HepG2 (cell line): ENCODE results near the gene CRLF1. TPM values are rescaled to one million over a fixed set of nuclear protein-coding genes. Genes with fewer than 3 reads are reported as not detected.
A peak's percentile ranks its signal among the peaks of the same experiment; 100 is the strongest.

Source experiments
- AGO2 ChIP-seq: fragments of 200-400 bp; formaldehyde crosslinking; optimal IDR thresholded peaks from 2 replicates; pipeline ENCODE3; 2017; ENCODE audit warnings: mild to moderate bottlenecking, low read depth, low read length, moderate library complexity
- CAMTA2 ChIP-seq: sonication (generic); formaldehyde crosslinking; IDR thresholded peaks from 2 replicates; pipeline ENCODE4 v1.4.0; 2020; ENCODE audit warnings: mild to moderate bottlenecking, missing genetic modification reagents, borderline replicate concordance
- EHMT2 ChIP-seq: fragments of 200-600 bp; sonication (generic); IDR thresholded peaks from 2 replicates; pipeline ENCODE4 v1.7.0; 2017; ENCODE audit warnings: antibody characterized with exemption, low read depth, low read length, borderline replicate concordance
- HDAC6 ChIP-seq: fragments of 200-600 bp; sonication (generic); IDR thresholded peaks from 2 replicates; pipeline ENCODE4 v1.7.0; 2017; ENCODE audit warnings: mild to moderate bottlenecking, antibody characterized with exemption, low read length, low read depth
- HMGXB4 ChIP-seq, 2 experiments: sonication (generic) in 1 of 2; formaldehyde crosslinking in 1 of 2; IDR thresholded peaks; 2 replicates each; pipeline versions ENCODE4 v1.4.0 to v1.6.1; 2018 to 2020; ENCODE audit warnings: missing genetic modification reagents in 2 of 2, borderline replicate concordance in 1 of 2, low read depth in 1 of 2, mild to moderate bottlenecking in 1 of 2, missing biosample characterization in 1 of 2
- HOXA9 ChIP-seq: sonication (generic); formaldehyde crosslinking; IDR thresholded peaks from 2 replicates; pipeline ENCODE4 v1.8.1; 2022; ENCODE audit warnings: missing genetic modification reagents, mild to moderate bottlenecking, moderate library complexity, borderline replicate concordance
- JDP2 ChIP-seq: sonication (generic); formaldehyde crosslinking; IDR thresholded peaks from 2 replicates; pipeline ENCODE4 v1.8.1; 2022; ENCODE audit warnings: missing genetic modification reagents, borderline replicate concordance
- MBD4 ChIP-seq: IDR thresholded peaks from 2 replicates; pipeline ENCODE4 v1.6.1; 2012; ENCODE audit warnings: low read length, inconsistent platforms, borderline replicate concordance
- MTA3 ChIP-seq: sonication (generic); formaldehyde crosslinking; IDR thresholded peaks from 2 replicates; pipeline ENCODE4 v1.4.0; 2020; ENCODE audit warnings: missing genetic modification reagents
- NAIF1 ChIP-seq: sonication (generic); formaldehyde crosslinking; IDR thresholded peaks from 2 replicates; pipeline ENCODE4 v1.5.0; 2020; ENCODE audit warnings: mild to moderate bottlenecking, missing genetic modification reagents, borderline replicate concordance
- PAF1 ChIP-seq: IDR thresholded peaks from 2 replicates; pipeline ENCODE4 v1.6.1; 2016; ENCODE audit warnings: missing genetic modification reagents, missing compliant biosample characterization
- PHF21A ChIP-seq: sonication (generic); formaldehyde crosslinking; IDR thresholded peaks from 2 replicates; pipeline ENCODE4 v1.5.0; 2020; ENCODE audit warnings: mild to moderate bottlenecking, missing genetic modification reagents
- REXO4 ChIP-seq: sonication (generic); formaldehyde crosslinking; IDR thresholded peaks from 2 replicates; pipeline ENCODE4 v1.8.0; 2022; ENCODE audit warnings: missing genetic modification reagents, mild to moderate bottlenecking, borderline replicate concordance
- SP4 ChIP-seq: sonication (generic); formaldehyde crosslinking; IDR thresholded peaks from 2 replicates; pipeline ENCODE4 v1.8.1; 2023; ENCODE audit warnings: mild to moderate bottlenecking, missing genetic modification reagents
- YY1 ChIP-seq: IDR thresholded peaks from 2 replicates; pipeline ENCODE4 v1.6.1; 2011; ENCODE audit warnings: low read length, low read depth, moderate library complexity, mild to moderate bottlenecking; ENCODE audit not compliant: insufficient read depth, insufficient replicate concordance
- ZNF275 ChIP-seq: sonication (generic); formaldehyde crosslinking; IDR thresholded peaks from 2 replicates; pipeline ENCODE4 v1.8.0; 2022; ENCODE audit warnings: missing genetic modification reagents, mild to moderate bottlenecking, inconsistent platforms, borderline replicate concordance
- ZNF660 ChIP-seq: sonication (generic); formaldehyde crosslinking; IDR thresholded peaks from 2 replicates; pipeline ENCODE4 v1.5.1; 2020; ENCODE audit warnings: mild to moderate bottlenecking, low read depth, missing genetic modification reagents, borderline replicate concordance
- ZNF724P ChIP-seq: sonication (generic); formaldehyde crosslinking; IDR thresholded peaks from 2 replicates; pipeline ENCODE4 v1.8.0; 2022; ENCODE audit warnings: missing genetic modification reagents, borderline replicate concordance
- ZNF737 ChIP-seq: sonication (generic); formaldehyde crosslinking; IDR thresholded peaks from 2 replicates; pipeline ENCODE4 v1.5.0; 2020; ENCODE audit warnings: missing genetic modification reagents, mild to moderate bottlenecking, borderline replicate concordance
- polyA plus RNA-seq, 8 experiments: library from polyadenylated mRNA; depleted of rRNA in 3 of 8; stranded (reverse) in 7 of 8; unstranded in 1 of 8; fragments of >200 nt; fragmentation: Illumina TruSeq in 4 of 8; extraction: Trizol in 4 of 8; gene quantifications; 2 replicates each; pipeline versions ENCODE4 v1.2.1 to v1.2.3, GENCODE V29; 2011 to 2016; ENCODE audit warnings: low read depth in 4 of 8, missing spikeins in 1 of 8, mixed read lengths in 1 of 8; ENCODE audit not compliant: insufficient read depth in 1 of 8
- total RNA-seq, 5 experiments: library from RNA; depleted of rRNA; stranded (reverse); fragments of >200 nt; fragmentation: Illumina TruSeq; extraction: Trizol; gene quantifications; 2 replicates each; pipeline ENCODE4 v1.2.3, GENCODE V29; 2016; ENCODE audit warnings: low read depth in 1 of 5
- TF ChIP-seq, protein P1 (sequence below): sonication (generic); formaldehyde crosslinking; IDR thresholded peaks from 2 replicates; pipeline ENCODE4 v1.9.0; 2022; ENCODE audit warnings: low read depth, missing genetic modification reagents
- TF ChIP-seq, protein P2 (sequence below): sonication (generic); formaldehyde crosslinking; IDR thresholded peaks from 2 replicates; pipeline ENCODE4 v1.5.0; 2020; ENCODE audit warnings: mild to moderate bottlenecking, missing genetic modification reagents

CRLF1 gene
- total and polyA plus RNA-seq, 2 of the 13 experiments (the other 11 are each of a cell fraction or from before 2014, with no cell fraction given): 217 to 296 TPM

GRCh38 chr19:18610556-18611326, 4.1 kb upstream of the CRLF1 start (continued):
- TF ChIP-seq EHMT2: no peak
- peak; percentile 92 for TF ChIP-seq PHF21A (CRISPR knock-in tag)
- peak; percentile 70 for TF ChIP-seq YY1
- no peak; the same call in 1 of the 2 replicates for TF ChIP-seq JDP2
- no peak for TF ChIP-seq CAMTA2
- TF ChIP-seq HDAC6: no peak
- TF ChIP-seq AGO2: no peak
- TF ChIP-seq REXO4: no peak
- peak; percentile 59; the same call in 1 of the 2 replicates for TF ChIP-seq SP4
- TF ChIP-seq HOXA9 (CRISPR knock-in tag): no peak; the same call in 1 of the 2 replicates
- no peak for TF ChIP-seq MBD4
- TF ChIP-seq, protein P1, sequence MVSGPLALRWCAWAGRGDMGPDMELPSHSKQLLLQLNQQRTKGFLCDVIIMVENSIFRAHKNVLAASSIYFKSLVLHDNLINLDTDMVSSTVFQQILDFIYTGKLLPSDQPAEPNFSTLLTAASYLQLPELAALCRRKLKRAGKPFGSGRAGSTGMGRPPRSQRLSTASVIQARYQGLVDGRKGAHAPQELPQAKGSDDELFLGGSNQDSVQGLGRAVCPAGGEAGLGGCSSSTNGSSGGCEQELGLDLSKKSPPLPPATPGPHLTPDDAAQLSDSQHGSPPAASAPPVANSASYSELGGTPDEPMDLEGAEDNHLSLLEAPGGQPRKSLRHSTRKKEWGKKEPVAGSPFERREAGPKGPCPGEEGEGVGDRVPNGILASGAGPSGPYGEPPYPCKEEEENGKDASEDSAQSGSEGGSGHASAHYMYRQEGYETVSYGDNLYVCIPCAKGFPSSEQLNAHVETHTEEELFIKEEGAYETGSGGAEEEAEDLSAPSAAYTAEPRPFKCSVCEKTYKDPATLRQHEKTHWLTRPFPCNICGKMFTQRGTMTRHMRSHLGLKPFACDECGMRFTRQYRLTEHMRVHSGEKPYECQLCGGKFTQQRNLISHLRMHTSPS (CRISPR knock-in tag): no peak
- no peak for TF ChIP-seq ZNF275 (CRISPR knock-in tag)
- 0 out of 4 replicates have a peak, but pooled peaks have one; percentile 28 to 41 for TF ChIP-seq HMGXB4 (CRISPR knock-in tag; IDR thresholded peaks at IDR 0.05; ENCODE audit: borderline replicate concordance in 1 of 2, low read depth in 1 of 2)
- TF ChIP-seq NAIF1 (CRISPR knock-in tag): no peak; the same call in 1 of the 2 replicates
- TF ChIP-seq, protein P2, sequence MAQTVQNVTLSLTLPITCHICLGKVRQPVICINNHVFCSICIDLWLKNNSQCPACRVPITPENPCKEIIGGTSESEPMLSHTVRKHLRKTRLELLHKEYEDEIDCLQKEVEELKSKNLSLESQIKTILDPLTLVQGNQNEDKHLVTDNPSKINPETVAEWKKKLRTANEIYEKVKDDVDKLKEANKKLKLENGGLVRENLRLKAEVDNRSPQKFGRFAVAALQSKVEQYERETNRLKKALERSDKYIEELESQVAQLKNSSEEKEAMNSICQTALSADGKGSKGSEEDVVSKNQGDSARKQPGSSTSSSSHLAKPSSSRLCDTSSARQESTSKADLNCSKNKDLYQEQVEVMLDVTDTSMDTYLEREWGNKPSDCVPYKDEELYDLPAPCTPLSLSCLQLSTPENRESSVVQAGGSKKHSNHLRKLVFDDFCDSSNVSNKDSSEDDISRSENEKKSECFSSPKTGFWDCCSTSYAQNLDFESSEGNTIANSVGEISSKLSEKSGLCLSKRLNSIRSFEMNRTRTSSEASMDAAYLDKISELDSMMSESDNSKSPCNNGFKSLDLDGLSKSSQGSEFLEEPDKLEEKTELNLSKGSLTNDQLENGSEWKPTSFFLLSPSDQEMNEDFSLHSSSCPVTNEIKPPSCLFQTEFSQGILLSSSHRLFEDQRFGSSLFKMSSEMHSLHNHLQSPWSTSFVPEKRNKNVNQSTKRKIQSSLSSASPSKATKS (CRISPR knock-in tag): no peak
- TF ChIP-seq ZNF724P: no peak
- TF ChIP-seq PAF1 (CRISPR knock-in tag): no peak
- no peak for TF ChIP-seq ZNF737 (CRISPR knock-in tag)
- TF ChIP-seq MTA3 (CRISPR knock-in tag): no peak
- no peak for TF ChIP-seq ZNF660 (CRISPR knock-in tag)
